Pulmonary artery endothelial cell (primary cell): ENCODE data around the gene TMED10. TPM values are rescaled to one million over a fixed set of nuclear protein-coding genes. Genes with fewer than 3 reads are reported as not detected.

Source experiments
- DNase-seq: peaks from one replicate; pipeline ENCODE4 v3.0.0-alpha.2; 2011; ENCODE audit warnings: low read depth, low spot score
- total RNA-seq: library from RNA; depleted of rRNA; stranded (reverse); fragments of >200 nt; gene quantifications from 2 replicates; pipeline ENCODE4 v1.2.3, GENCODE V29; 2014

TMED10 gene
- 278 and 453 TPM in 2 replicates for total RNA-seq

GRCh38 chr14:75176142-75176820 lies at the start of gene TMED10:
Gene TMED10 (minus strand): TSS chr14:75176612. CDS start chr14:75176579, 33 bp downstream.
- peak; percentile 63 for DNase-seq

DNA sequence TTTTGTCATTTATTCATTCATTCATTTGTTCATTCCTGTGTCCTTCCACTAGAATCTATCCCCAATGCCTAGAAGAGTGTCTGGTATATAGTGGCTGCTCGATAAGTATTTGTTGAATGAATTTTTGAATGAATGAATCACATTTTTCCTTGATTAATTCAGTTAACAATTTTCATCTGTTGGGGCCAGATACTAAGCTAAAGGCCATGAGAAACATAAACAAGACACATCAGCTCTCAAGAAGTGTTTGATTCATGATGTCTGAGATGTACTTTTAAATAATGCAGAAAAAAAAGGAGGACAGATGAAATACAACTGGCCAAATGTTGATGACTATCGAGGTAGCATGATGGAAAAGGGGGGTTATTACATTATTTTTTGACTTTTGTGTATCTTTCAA lies 48.1 kb upstream of the TMED10 start:
- DNase-seq, result no peak

- DNase-seq, result no peak
These were observed 47.3 kb upstream of the TMED10 start for GRCh38 chr14:75223664-75224154.

DNA sequence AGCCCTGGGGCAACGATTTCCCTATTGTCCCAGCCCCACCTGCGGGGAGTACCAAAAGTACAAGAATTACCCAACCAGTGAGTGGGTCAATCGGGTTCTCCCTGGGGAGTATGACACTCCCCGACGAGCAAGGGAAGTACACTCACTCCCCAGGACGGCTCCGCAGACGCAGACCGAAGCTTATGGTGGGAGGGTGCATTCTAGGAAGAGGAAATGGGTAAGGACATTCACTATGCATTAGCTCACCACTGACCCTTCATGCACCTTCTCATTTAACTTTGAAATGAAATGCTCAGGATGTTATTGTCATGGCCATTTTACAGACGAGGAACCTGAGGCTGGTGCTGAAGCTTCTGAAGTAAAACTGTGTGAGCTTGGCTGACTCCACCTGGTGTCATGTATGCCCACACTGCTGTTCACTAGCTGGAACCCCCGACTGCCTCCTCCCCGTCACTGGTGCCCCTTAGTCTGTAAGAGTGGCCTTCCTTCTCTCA lies 45.8 kb upstream of the TMED10 start:
- DNase-seq, result peak; percentile 81

DNA sequence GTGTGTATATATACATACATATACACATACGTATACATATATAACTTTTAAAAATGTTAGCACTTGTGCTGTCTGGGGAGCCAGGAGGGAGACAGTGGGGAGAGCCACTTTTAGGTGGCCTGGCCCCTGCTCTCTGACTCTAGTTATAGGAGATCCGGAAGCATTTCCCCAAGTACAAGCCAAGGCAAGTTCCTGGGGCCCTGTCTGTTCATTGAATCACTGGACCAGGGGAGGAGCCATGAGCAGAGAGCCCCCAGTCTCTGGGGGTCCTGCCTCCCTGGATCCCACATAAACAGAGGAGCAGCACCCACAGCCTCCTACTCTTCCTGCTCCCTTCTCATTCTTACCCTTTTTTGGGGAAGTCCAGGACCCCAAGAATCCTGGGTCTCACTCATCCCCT lies 45.4 kb upstream of the TMED10 start:
- DNase-seq, result no peak

GRCh38 chr14:75220156-75220555 lies 43.7 kb upstream of the TMED10 start:
- no peak for DNase-seq

- no peak for DNase-seq
These were observed 41.2 kb upstream of the TMED10 start for GRCh38 chr14:75217508-75218206.

DNA sequence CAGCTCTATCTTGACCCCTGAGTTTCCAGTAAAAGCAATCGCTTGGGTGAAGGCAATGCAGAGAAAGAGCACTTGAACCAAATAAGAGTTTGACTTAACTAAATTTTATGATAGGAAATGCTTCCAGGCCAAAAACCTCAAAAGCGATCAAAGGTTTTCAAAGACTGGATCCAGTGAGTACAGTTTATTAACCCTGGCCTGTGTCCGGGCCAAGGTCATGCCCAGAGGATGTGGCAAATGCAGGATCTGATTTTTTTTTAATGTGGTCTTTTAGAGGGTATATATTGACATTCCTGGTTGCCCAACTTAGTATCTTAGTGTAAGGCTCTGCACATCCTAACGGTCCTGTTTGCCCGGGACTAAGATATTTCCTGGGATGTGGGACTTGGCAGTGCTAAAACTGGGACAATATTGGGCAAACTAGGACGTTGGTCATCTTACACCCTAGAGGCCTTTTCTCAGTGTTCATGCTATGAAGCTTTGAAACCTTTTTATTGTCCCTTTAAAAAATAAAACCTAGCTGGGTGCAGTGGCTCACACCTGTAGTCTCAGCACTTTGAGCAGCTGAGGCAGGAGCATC lies 40.1 kb upstream of the TMED10 start:
- no peak for DNase-seq

DNA sequence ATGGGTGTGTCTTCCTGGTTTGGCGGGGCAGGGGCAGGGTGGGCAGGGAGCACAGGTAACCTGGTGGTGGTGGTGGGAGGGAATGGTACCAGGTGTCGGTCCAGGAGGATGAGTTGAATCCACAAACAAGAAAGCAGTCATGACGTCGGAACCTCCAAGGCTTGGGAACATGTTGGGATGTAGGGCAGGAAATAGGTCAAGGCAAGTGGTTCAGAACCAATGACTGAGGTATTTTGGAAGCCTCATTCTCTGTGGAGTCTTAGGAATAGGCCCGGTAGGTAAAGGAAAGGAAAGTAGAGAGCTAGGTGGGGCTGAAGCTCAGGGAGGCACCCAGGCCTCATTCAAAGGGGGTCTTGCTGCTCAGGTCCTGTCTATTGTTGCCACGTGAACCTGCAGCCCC lies 39.1 kb upstream of the TMED10 start:
- no peak for DNase-seq

DNA sequence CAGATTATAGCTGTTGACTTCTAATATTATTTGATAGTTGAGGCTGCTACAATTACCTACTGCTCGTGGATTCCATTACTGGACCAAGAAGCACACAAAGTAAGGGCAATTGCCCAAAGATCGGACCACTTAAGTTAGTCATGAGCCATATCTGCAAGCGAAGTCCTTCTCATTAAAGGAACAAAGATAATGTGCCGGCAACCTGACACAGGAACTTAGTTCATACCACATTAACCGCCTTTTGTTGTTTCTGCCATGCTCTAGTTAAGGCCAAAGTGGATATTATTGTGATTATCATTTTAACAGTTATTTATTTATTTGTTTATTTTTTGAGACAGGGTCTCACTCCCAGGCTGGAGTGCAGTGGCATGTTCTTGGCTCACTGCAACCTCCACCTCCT lies 38.1 kb upstream of the TMED10 start:
- no peak for DNase-seq

- DNase-seq, result no peak
These were observed 36.8 kb upstream of the TMED10 start for GRCh38 chr14:75213172-75213571.

GRCh38 chr14:75208843-75209242 lies 32.4 kb upstream of the TMED10 start:
- no peak for DNase-seq

DNA sequence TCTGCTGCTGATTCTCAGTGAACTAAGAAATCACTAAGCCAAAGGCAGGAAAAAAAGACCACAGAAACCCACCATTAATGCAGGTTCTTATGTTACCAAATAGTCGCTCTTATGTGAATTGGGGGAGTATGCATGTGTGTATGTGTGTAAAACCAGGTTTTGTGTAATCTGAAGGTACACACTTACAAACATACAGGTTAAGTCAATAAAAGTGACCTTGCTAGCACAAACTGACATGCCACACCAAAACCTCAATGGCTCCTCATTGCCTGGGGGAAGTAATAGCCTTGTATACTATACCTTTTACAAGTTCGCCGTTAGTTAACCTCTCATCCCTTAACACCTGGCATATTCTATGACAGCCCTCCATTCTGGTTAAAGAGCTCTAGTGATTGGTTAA lies 29.8 kb upstream of the TMED10 start:
- DNase-seq, result no peak

GRCh38 chr14:75205591-75205990 lies 29.2 kb upstream of the TMED10 start:
- DNase-seq, result peak; percentile 58

GRCh38 chr14:75204116-75204515 lies 27.7 kb upstream of the TMED10 start:
- DNase-seq, result no peak

DNA sequence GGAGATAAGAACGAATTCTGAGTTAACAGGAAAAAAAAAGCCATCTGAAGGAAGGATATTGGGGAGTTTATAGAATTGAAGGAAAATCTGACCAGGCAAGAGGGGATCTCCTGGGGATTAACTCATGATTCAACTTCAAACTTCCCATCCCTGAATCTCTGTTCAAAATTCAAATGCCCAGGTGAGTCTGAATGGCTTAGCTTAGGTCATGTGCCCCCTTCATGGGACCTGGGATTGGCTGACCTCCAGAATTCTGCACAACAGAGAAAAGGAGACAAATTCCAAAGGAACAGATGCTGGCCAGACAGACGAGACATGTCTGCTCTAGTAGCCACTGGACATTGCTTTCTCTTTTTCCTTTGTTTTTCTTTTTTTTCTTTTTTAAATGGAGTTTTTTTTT lies 26.2 kb upstream of the TMED10 start:
- DNase-seq, result no peak

GRCh38 chr14:75201087-75201486 lies 24.7 kb upstream of the TMED10 start:
- no peak for DNase-seq

- DNase-seq, result no peak
These were observed 24.0 kb upstream of the TMED10 start for GRCh38 chr14:75200451-75200850.

- DNase-seq, result no peak
These were observed 22.0 kb upstream of the TMED10 start for GRCh38 chr14:75198291-75198933.

GRCh38 chr14:75197338-75197737 lies 20.9 kb upstream of the TMED10 start:
- no peak for DNase-seq

GRCh38 chr14:75196468-75196867 lies 20.1 kb upstream of the TMED10 start:
- DNase-seq, result no peak

DNA sequence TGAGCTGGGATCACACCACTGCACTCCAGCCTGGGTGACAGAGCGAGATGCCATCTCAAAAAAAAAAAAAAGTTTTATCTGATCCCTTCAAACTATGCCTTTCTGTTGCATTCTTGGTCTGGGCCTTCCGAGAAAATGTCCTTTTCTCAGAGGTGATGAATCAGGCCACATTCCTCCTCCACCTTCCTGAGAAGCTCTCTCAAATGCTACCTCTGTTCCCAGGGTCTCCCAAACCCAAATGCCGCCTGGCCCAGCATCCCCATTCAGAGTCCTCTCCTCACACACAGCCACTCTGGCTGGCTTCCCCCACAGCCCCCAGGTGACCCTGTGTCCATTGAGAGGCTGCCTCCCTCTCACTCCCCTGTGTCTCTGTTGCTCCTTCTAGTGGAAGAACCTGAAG lies 19.7 kb upstream of the TMED10 start:
- no peak for DNase-seq
